Measurements from ENCODE around the gene PHF21A.

PHF21A gene

DNA sequence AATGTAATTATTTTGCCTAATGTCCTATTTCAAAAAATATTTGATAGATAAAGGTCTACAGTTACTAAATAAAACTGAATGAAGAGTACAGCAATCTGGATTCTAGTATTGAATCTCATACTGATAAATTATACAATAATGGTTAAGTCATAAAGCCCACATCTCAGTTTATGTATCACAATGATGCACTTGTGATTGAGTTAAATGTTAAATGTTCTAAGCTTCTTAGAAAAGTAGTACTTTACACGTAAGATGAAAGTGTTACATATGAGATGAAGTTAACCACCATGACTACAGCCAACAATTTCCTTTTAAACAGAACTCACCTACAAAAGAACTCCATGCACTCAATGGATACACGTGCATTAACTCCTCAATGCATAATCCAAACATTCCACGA lies 51.7 kb downstream of the PHF21A start:
- H3K36me3 ChIP-seq (ENCODE audit: insufficient read depth, low read length) = peaks cover 18% of the 10 kb centered on the region; the same call in 1 of the 2 replicates
- H4K20me1 ChIP-seq (ENCODE audit: insufficient read depth, low read length) = no peaks in the 10 kb centered on the region

DNA sequence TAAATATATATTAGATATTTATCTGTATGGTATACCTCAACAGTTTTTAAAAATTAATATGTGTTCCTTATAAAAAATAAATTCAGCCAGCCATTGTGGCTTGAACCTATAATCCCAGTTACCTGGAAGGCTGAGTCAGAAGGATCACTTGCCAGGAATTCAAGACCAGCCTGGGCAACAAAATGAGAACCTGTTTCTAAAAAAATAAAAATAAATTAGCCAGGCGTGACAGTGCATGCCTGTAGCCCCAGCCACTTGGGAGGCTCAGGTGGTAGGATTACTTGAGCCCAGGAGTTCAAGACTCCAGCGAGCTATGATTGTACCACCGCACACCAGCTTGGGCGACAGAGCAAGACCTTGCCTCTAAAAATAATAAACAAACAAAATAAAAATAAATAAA lies 54.9 kb downstream of the PHF21A start:
- peaks cover 19% of the 10 kb centered on the region; the same call in 1 of the 2 replicates for H3K36me3 ChIP-seq (ENCODE audit: insufficient read depth, low read length)
- no peak for TF ChIP-seq EZH2 (IDR thresholded peaks at IDR 0.05; ENCODE audit: borderline replicate concordance, low read length)
- TF ChIP-seq, protein P1, sequence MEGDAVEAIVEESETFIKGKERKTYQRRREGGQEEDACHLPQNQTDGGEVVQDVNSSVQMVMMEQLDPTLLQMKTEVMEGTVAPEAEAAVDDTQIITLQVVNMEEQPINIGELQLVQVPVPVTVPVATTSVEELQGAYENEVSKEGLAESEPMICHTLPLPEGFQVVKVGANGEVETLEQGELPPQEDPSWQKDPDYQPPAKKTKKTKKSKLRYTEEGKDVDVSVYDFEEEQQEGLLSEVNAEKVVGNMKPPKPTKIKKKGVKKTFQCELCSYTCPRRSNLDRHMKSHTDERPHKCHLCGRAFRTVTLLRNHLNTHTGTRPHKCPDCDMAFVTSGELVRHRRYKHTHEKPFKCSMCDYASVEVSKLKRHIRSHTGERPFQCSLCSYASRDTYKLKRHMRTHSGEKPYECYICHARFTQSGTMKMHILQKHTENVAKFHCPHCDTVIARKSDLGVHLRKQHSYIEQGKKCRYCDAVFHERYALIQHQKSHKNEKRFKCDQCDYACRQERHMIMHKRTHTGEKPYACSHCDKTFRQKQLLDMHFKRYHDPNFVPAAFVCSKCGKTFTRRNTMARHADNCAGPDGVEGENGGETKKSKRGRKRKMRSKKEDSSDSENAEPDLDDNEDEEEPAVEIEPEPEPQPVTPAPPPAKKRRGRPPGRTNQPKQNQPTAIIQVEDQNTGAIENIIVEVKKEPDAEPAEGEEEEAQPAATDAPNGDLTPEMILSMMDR (IDR thresholded peaks at IDR 0.05; ENCODE audit: low read length) = no peak
- no peaks in the 10 kb centered on the region for H3K4me1 ChIP-seq (ENCODE audit: insufficient read depth, low read length, severe bottlenecking)

More for the DNA sequence above, 51.7 kb downstream of the PHF21A start:
- TF ChIP-seq, protein P1 (IDR thresholded peaks at IDR 0.05; ENCODE audit: low read length) = no peak
- TF ChIP-seq EZH2 (IDR thresholded peaks at IDR 0.05; ENCODE audit: borderline replicate concordance, low read length) = no peak
- Histone ChIP-seq H2AFZ (ENCODE audit: low read length) (no peak overlapping the region), H3K4me1 (ENCODE audit: insufficient read depth, low read length, severe bottlenecking) (no peaks in the 10 kb centered on the region), H3K4me3 (ENCODE audit: low read depth, low read length, poor library complexity, severe bottlenecking) (no peak overlapping the region), H3K9me3 (ENCODE audit: low read length) (no peaks in the 10 kb centered on the region), H3K27ac (ENCODE audit: low read depth, low read length, poor library complexity, severe bottlenecking) (no peak overlapping the region), H3K27me3 (ENCODE audit: insufficient read depth, low read length) (no peaks in the 10 kb centered on the region), H3K9ac (ENCODE audit: low read length) (no peak overlapping the region), H3K79me2 (ENCODE audit: insufficient read depth, low read length) (no peaks in the 10 kb centered on the region), H3F3A (ENCODE audit: insufficient read depth, low read length) (no peaks in the 10 kb centered on the region), H3K9me2 (ENCODE audit: low read depth, low read length) (no peaks in the 10 kb centered on the region), H3K4me2 (ENCODE audit: low read length) (no peak overlapping the region)

DNA sequence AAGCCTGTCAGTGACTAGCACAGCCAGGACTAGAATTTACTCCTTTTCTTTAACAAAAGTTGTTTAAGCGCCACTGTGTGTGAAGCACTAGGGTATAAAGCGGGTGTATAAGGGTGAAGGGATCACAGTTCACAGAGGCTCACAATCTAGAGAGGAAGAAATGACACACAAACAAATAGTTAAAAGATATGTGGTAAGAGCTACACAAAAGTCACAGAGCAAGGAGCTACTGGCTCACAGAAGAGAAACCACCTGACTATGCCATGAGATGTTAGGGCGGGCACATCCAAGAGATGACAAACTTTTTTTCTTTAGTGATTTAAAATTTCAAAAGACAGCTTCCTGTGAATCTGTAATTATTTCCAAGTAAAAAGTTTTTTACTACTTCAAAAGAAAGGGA lies 55.6 kb downstream of the PHF21A start:
- Histone ChIP-seq H3K4me1 (ENCODE audit: insufficient read depth, low read length, severe bottlenecking) (no peaks in the 10 kb centered on the region), H3K9me2 (ENCODE audit: low read depth, low read length) (no peaks in the 10 kb centered on the region), H4K20me1 (ENCODE audit: insufficient read depth, low read length) (no peaks in the 10 kb centered on the region), H2AFZ (ENCODE audit: low read length) (no peak overlapping the region), H3K4me2 (ENCODE audit: low read length) (no peak overlapping the region), H3K27me3 (ENCODE audit: insufficient read depth, low read length) (no peaks in the 10 kb centered on the region), H3K27ac (ENCODE audit: low read depth, low read length, poor library complexity, severe bottlenecking) (no peak overlapping the region), H3F3A (ENCODE audit: insufficient read depth, low read length) (no peaks in the 10 kb centered on the region), H3K36me3 (ENCODE audit: insufficient read depth, low read length) (peaks cover 19% of the 10 kb centered on the region; the same call in 1 of the 2 replicates), H3K9me3 (ENCODE audit: low read length) (no peaks in the 10 kb centered on the region), H3K79me2 (ENCODE audit: insufficient read depth, low read length) (no peaks in the 10 kb centered on the region), H3K4me3 (ENCODE audit: low read depth, low read length, poor library complexity, severe bottlenecking) (no peak overlapping the region), H3K9ac (ENCODE audit: low read length) (no peak overlapping the region)
- TF ChIP-seq, protein P1 (IDR thresholded peaks at IDR 0.05; ENCODE audit: low read length) = no peak
- TF ChIP-seq EZH2 (IDR thresholded peaks at IDR 0.05; ENCODE audit: borderline replicate concordance, low read length) = no peak

More for the DNA sequence above, 54.9 kb downstream of the PHF21A start:
- Histone ChIP-seq H2AFZ (ENCODE audit: low read length) (no peak overlapping the region), H3K4me2 (ENCODE audit: low read length) (no peak overlapping the region), H3K27me3 (ENCODE audit: insufficient read depth, low read length) (no peaks in the 10 kb centered on the region), H4K20me1 (ENCODE audit: insufficient read depth, low read length) (no peaks in the 10 kb centered on the region), H3K79me2 (ENCODE audit: insufficient read depth, low read length) (no peaks in the 10 kb centered on the region), H3K27ac (ENCODE audit: low read depth, low read length, poor library complexity, severe bottlenecking) (no peak overlapping the region), H3K4me3 (ENCODE audit: low read depth, low read length, poor library complexity, severe bottlenecking) (no peak overlapping the region), H3F3A (ENCODE audit: insufficient read depth, low read length) (no peaks in the 10 kb centered on the region), H3K9me2 (ENCODE audit: low read depth, low read length) (no peaks in the 10 kb centered on the region), H3K9ac (ENCODE audit: low read length) (no peak overlapping the region), H3K9me3 (ENCODE audit: low read length) (no peaks in the 10 kb centered on the region)

Measured in OCI-LY1 (cell line).